Central memory CD8-positive, alpha-beta T cell (primary cell): ENCODE results near the gene SHANK2.

Source experiments
- ATAC-seq: fragments of 150-1000 bp; cut with Tn5 transposase; replicated peaks from 2 replicates; pipeline ENCODE4 v1.10.0; 2022; ENCODE audit warnings: mild to moderate bottlenecking, moderate FRiP score, moderate number of reproducible peaks; ENCODE audit not compliant: poor library complexity, severe bottlenecking; ENCODE audit errors: extremely low read depth
- DNase-seq, 2 donors: peaks; one replicate each; pipeline ENCODE4 v3.0.0; 2021; ENCODE audit warnings: low spot score in 2 of 2
- H3K27ac Mint-ChIP-seq: one replicate; pipeline ENCODE4 v1.8.0; 2022; ENCODE audit warnings: low read depth, mild to moderate bottlenecking, moderate library complexity, mixed read lengths
- H3K27me3 Mint-ChIP-seq: one replicate; pipeline ENCODE4 v1.8.0; 2022; ENCODE audit warnings: mixed read lengths
- H3K36me3 Mint-ChIP-seq: one replicate; pipeline ENCODE4 v1.8.0; 2022; ENCODE audit warnings: mild to moderate bottlenecking, moderate library complexity, mixed read lengths; ENCODE audit not compliant: insufficient read depth
- H3K4me1 Mint-ChIP-seq: one replicate; pipeline ENCODE4 v1.8.0; 2022; ENCODE audit warnings: mixed read lengths
- H3K4me3 Mint-ChIP-seq: one replicate; pipeline ENCODE4 v1.8.0; 2022; ENCODE audit warnings: mild to moderate bottlenecking, moderate library complexity, mixed read lengths
- H3K9me3 Mint-ChIP-seq: one replicate; pipeline ENCODE4 v1.8.0; 2022; ENCODE audit warnings: mixed read lengths

Gene SHANK2

GRCh38 chr11:71246559-71246958 lies 5.8 kb downstream of the SHANK2 start:
- no peaks in the 10 kb centered on the region for H3K4me1 Mint-ChIP-seq
- H3K27ac Mint-ChIP-seq = no peak overlapping the region
- H3K36me3 Mint-ChIP-seq = no peaks in the 10 kb centered on the region
- H3K4me3 Mint-ChIP-seq = no peak overlapping the region
- H3K27me3 Mint-ChIP-seq = peaks cover 48% of the 10 kb centered on the region
- ATAC-seq (no peak), DNase-seq (no peak)
- no peaks in the 10 kb centered on the region for H3K9me3 Mint-ChIP-seq

- H3K4me1 Mint-ChIP-seq = no peaks in the 10 kb centered on the region
- H3K9me3 Mint-ChIP-seq = no peaks in the 10 kb centered on the region
- DNase-seq = no peak
- no peak for ATAC-seq
- H3K36me3 Mint-ChIP-seq = no peaks in the 10 kb centered on the region
- no peak overlapping the region for H3K27ac Mint-ChIP-seq
- no peak overlapping the region for H3K4me3 Mint-ChIP-seq
- peaks cover 54% of the 10 kb centered on the region for H3K27me3 Mint-ChIP-seq
Observed at GRCh38 chr11:71245601-71246391, 6.6 kb downstream of the SHANK2 start.

- Mint-ChIP-seq H3K27ac (no peak overlapping the region), H3K27me3 (peaks cover 45% of the 10 kb centered on the region), H3K4me1 (no peaks in the 10 kb centered on the region), H3K4me3 (no peak overlapping the region), H3K9me3 (no peaks in the 10 kb centered on the region), H3K36me3 (no peaks in the 10 kb centered on the region)
- ATAC-seq = no peak
- no peak for DNase-seq
Observed at GRCh38 chr11:71244116-71244810, 8.1 kb downstream of the SHANK2 start.

- Mint-ChIP-seq H3K4me1 (no peaks in the 10 kb centered on the region), H3K36me3 (no peaks in the 10 kb centered on the region), H3K27me3 (peaks cover 30% of the 10 kb centered on the region), H3K27ac (no peak overlapping the region), H3K9me3 (no peaks in the 10 kb centered on the region), H3K4me3 (no peak overlapping the region)
- ATAC-seq (no peak), DNase-seq (no peak)
Observed at GRCh38 chr11:71242391-71242790, 10.0 kb downstream of the SHANK2 start.

GRCh38 chr11:71241721-71242259 lies 10.6 kb downstream of the SHANK2 start:
- H3K27me3 Mint-ChIP-seq = peaks cover 30% of the 10 kb centered on the region
- ATAC-seq = no peak
- no peak overlapping the region for H3K4me3 Mint-ChIP-seq
- H3K4me1 Mint-ChIP-seq = no peaks in the 10 kb centered on the region
- DNase-seq = no peak
- no peak overlapping the region for H3K27ac Mint-ChIP-seq
- no peaks in the 10 kb centered on the region for H3K36me3 Mint-ChIP-seq
- no peaks in the 10 kb centered on the region for H3K9me3 Mint-ChIP-seq

GRCh38 chr11:71240865-71241691 lies 11.3 kb downstream of the SHANK2 start:
- Mint-ChIP-seq H3K36me3 (no peaks in the 10 kb centered on the region), H3K27me3 (peaks cover 30% of the 10 kb centered on the region), H3K4me3 (no peak overlapping the region), H3K27ac (no peak overlapping the region), H3K4me1 (no peaks in the 10 kb centered on the region), H3K9me3 (no peaks in the 10 kb centered on the region)
- ATAC-seq (no peak), DNase-seq (no peak)

GRCh38 chr11:71240061-71240690 lies 12.2 kb downstream of the SHANK2 start:
- H3K36me3 Mint-ChIP-seq = no peaks in the 10 kb centered on the region
- H3K4me1 Mint-ChIP-seq = no peaks in the 10 kb centered on the region
- H3K9me3 Mint-ChIP-seq = no peaks in the 10 kb centered on the region
- ATAC-seq = no peak
- H3K27ac Mint-ChIP-seq = no peak overlapping the region
- H3K4me3 Mint-ChIP-seq = no peak overlapping the region
- peaks cover 30% of the 10 kb centered on the region for H3K27me3 Mint-ChIP-seq
- no peak for DNase-seq

GRCh38 chr11:71239581-71239980 lies 12.8 kb downstream of the SHANK2 start:
- no peaks in the 10 kb centered on the region for H3K36me3 Mint-ChIP-seq
- H3K27me3 Mint-ChIP-seq = peaks cover 30% of the 10 kb centered on the region
- ATAC-seq = no peak
- no peaks in the 10 kb centered on the region for H3K9me3 Mint-ChIP-seq
- no peak overlapping the region for H3K27ac Mint-ChIP-seq
- DNase-seq = no peak
- H3K4me1 Mint-ChIP-seq = no peaks in the 10 kb centered on the region
- no peak overlapping the region for H3K4me3 Mint-ChIP-seq

GRCh38 chr11:71238941-71239340 lies 13.4 kb downstream of the SHANK2 start:
- H3K9me3 Mint-ChIP-seq = no peaks in the 10 kb centered on the region
- H3K27ac Mint-ChIP-seq = no peak overlapping the region
- H3K4me1 Mint-ChIP-seq = no peaks in the 10 kb centered on the region
- no peaks in the 10 kb centered on the region for H3K36me3 Mint-ChIP-seq
- peaks cover 30% of the 10 kb centered on the region for H3K27me3 Mint-ChIP-seq
- H3K4me3 Mint-ChIP-seq = no peak overlapping the region
- ATAC-seq (no peak), DNase-seq (no peak)

GRCh38 chr11:71238285-71238875 lies 14.0 kb downstream of the SHANK2 start:
- no peaks in the 10 kb centered on the region for H3K36me3 Mint-ChIP-seq
- peaks cover 30% of the 10 kb centered on the region for H3K27me3 Mint-ChIP-seq
- no peaks in the 10 kb centered on the region for H3K4me1 Mint-ChIP-seq
- H3K4me3 Mint-ChIP-seq = no peak overlapping the region
- ATAC-seq = no peak
- no peak overlapping the region for H3K27ac Mint-ChIP-seq
- DNase-seq = no peak
- H3K9me3 Mint-ChIP-seq = no peaks in the 10 kb centered on the region

GRCh38 chr11:71237853-71238252 lies 14.5 kb downstream of the SHANK2 start:
- Mint-ChIP-seq H3K36me3 (no peaks in the 10 kb centered on the region), H3K9me3 (no peaks in the 10 kb centered on the region), H3K27me3 (peaks cover 27% of the 10 kb centered on the region), H3K4me3 (no peak overlapping the region), H3K27ac (no peak overlapping the region), H3K4me1 (no peaks in the 10 kb centered on the region)
- DNase-seq (no peak), ATAC-seq (no peak)
